ENCODE measurements around the gene SULT1A3. TPM values are rescaled to one million over a fixed set of nuclear protein-coding genes. Genes with fewer than 3 reads are reported as not detected.
A peak's percentile ranks its signal among the peaks of the same experiment; 100 is the strongest.

The SULT1A3 gene
- total RNA-seq, 6 experiments from 2014 or later: 3.4 to 8.9 (median 4.1) TPM

- no peaks in the 10 kb centered on the region for H3K9me3 Mint-ChIP-seq
- no peak for TF ChIP-seq CTCF (IDR thresholded peaks at IDR 0.05)
- H3K27me3 Mint-ChIP-seq (ENCODE audit: insufficient read depth): peaks cover 2% of the 10 kb centered on the region
- no peaks in the 10 kb centered on the region for H3K4me1 Mint-ChIP-seq (ENCODE audit: low read depth)
- no peak overlapping the region for H3K4me3 Mint-ChIP-seq
- no peak for DNase-seq
- H3K36me3 Mint-ChIP-seq (ENCODE audit: low read depth): no peaks in the 10 kb centered on the region
- H3K27ac Mint-ChIP-seq: no peak overlapping the region
Measured at GRCh38 chr16:30180741-30181140, 18.3 kb upstream of the SULT1A3 start.

DNA sequence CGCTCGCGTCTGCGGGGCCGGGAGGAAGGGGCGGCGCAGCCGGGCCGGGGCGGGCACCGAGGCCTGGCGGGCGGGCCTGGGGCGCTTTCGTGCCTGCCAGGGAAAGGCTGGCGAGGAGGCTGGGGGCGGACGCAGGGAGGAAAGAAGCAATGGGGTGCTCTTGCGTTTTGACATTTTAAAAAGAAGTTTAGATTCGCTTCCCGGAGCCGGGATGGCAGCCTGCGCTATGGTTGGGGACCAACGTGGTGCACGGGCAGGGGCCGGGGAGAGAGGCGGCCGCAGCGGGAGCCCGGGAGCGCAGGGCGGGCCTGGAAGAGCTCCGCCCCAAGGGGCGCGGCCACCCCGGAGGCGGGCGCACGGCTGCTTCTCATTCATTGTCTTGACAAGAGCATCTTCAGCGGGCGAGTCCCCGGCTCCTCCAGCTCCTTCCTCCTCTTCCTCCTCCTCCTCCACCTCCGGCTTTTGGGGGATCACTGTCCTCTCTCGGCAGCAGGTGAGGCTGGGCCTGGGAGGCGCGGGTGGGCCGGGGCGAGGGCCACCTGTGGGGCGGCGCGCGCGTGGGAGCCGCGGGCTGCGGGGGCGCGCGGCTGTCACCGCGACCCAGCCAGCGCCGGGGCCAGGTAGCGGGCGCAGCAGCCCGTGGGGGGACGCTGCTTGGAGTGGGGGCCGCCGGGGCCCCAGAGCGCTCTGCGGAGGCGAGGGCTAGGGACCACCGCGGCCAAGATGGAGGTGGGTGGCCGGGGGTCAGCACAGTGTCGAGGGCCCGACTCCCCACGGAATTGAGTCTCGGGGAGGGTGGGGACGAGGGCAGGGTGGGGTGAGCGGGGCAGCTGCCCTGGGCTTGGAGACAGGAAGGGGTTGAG lies 15.6 kb upstream of the SULT1A3 start, which contains the start of gene CORO1A:
Gene CORO1A, plus strand, starts transcription at position 370 of the 863 bp plus-strand sequence. CDS start 1,608 bp downstream, outside the sequence.
- H3K36me3 Mint-ChIP-seq (ENCODE audit: low read depth): no peaks in the 10 kb centered on the region
- no peaks in the 10 kb centered on the region for H3K9me3 Mint-ChIP-seq
- H3K4me1 Mint-ChIP-seq (ENCODE audit: low read depth): no peaks in the 10 kb centered on the region
- no peak for TF ChIP-seq CTCF (IDR thresholded peaks at IDR 0.05)
- H3K4me3 Mint-ChIP-seq: peak within 1 kb of the TSS; percentile 86
- DNase-seq: peak; percentile 52
- H3K27ac Mint-ChIP-seq: peak within 1 kb of the TSS; percentile 46; the same call in 1 of the 2 replicates
- no peaks in the 10 kb centered on the region; the same call in 1 of the 2 replicates for H3K27me3 Mint-ChIP-seq (ENCODE audit: insufficient read depth)

DNA sequence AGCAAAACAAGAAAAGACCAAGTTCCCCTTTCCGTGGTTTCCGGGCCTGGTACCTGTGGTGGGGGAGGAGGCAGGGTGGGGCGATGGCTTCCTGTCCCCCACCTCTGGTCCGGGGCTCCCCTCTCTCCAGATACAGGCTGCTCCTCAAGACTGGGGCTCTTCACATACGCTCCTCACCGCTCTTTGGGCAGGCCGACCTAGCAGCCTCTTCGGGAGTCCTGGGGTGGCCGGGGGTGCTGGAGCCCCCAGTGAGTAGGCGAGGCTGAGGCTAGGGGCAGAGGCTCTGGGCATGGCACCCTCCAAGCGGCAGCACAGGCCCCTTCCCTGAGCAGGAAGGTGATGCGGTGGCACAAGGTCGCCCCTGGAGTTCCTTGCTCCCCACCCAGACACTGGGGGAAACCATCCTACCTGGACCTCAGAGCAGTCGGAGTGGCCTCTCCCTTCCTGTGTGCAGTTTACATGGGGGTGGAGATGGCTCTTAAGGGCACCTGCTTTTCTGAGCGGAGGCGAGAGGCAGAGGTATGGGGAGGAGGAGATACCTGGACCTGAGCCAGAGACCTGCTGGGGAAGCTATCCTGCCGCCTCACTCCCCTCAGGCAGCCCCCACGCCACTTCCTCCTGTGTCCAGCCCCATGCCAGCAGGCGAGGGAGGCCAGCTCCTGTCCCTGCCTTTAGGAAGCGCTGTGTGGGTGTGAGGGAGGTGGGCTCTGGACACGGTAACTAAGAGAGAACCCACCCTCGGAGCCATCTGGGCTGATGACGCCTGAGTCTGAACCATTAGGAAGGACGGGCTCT lies 14.8 kb upstream of the SULT1A3 start:
- DNase-seq: no peak
- H3K4me3 Mint-ChIP-seq: peak overlapping the region; percentile 70
- no peaks in the 10 kb centered on the region for H3K9me3 Mint-ChIP-seq

GRCh38 chr16:30184891-30185682 lies 14.0 kb upstream of the SULT1A3 start:
- no peak for DNase-seq
- Mint-ChIP-seq H3K27me3 (ENCODE audit: insufficient read depth) (no peaks in the 10 kb centered on the region; the same call in 1 of the 2 replicates), H3K4me1 (ENCODE audit: low read depth) (no peaks in the 10 kb centered on the region), H3K4me3 (no peak overlapping the region), H3K36me3 (ENCODE audit: low read depth) (no peaks in the 10 kb centered on the region), H3K27ac (no peak overlapping the region), H3K9me3 (no peaks in the 10 kb centered on the region)
- TF ChIP-seq CTCF (IDR thresholded peaks at IDR 0.05): no peak

More for the DNA sequence above, 14.8 kb upstream of the SULT1A3 start:
- Mint-ChIP-seq H3K27ac (no peak overlapping the region), H3K36me3 (ENCODE audit: low read depth) (no peaks in the 10 kb centered on the region), H3K27me3 (ENCODE audit: insufficient read depth) (no peaks in the 10 kb centered on the region; the same call in 1 of the 2 replicates), H3K4me1 (ENCODE audit: low read depth) (no peaks in the 10 kb centered on the region)
- TF ChIP-seq CTCF (IDR thresholded peaks at IDR 0.05): no peak
